A549 (cell line): ENCODE data around the gene PRR18. TPM values are rescaled to one million over a fixed set of nuclear protein-coding genes. Genes with fewer than 3 reads are reported as not detected.

Experiments
- ATAC-seq, 2 experiments: fragments of 200-7000 bp in 1 of 2; fragments of >200 bp in 1 of 2; cut with Nextera tagmentation in 1 of 2; cut with Tn5 transposase in 1 of 2; 3 replicates each; pipeline versions ENCODE4 v1.8.0 to v1.9.1; 2018 to 2020; ENCODE audit warnings: mild to moderate bottlenecking in 1 of 2, moderate library complexity in 1 of 2
- CTCF ChIA-PET: fragments of 300-600 bp; sonication (Branson Sonifier 250); formaldehyde crosslinking; extraction: SDS; loops from one replicate; lab custom pipeline; 2021; ENCODE audit warnings: antibody characterized with exemption, inconsistent platforms; lab: Yijun Ruan, JAX
- POLR2A ChIA-PET: fragments of 350-600 bp; formaldehyde crosslinking; extraction: SDS; loops from one replicate; lab custom pipeline; 2021; ENCODE audit warnings: antibody characterized with exemption, inconsistent platforms; lab: Yijun Ruan, JAX
- DNase-seq, 2 experiments: peaks; one replicate each; pipeline versions ENCODE4 v3.0.0 to v3.0.0-alpha.2; 2011 to 2016; ENCODE audit warnings: low read depth in 1 of 2, low spot score in 1 of 2
- FAIRE-seq: peaks from 2 replicates; lab custom pipeline; 2011; peaks lifted over from hg19 to GRCh38; lab: Jason Lieb, UNC
- H3K27ac ChIP-seq, 2 experiments: fragments of >200 bp; sonication (Bioruptor Twin); formaldehyde crosslinking; 3 replicates each; pipeline ENCODE4 v1.5.1; 2016 to 2017
- H3K4me1 ChIP-seq: fragments of >200 bp; sonication (Bioruptor Twin); formaldehyde crosslinking; 3 replicates; pipeline ENCODE4 v1.6.1; 2016
- H3K4me2 ChIP-seq: fragments of >200 bp; sonication (Bioruptor Twin); formaldehyde crosslinking; 3 replicates; pipeline ENCODE4 v1.6.1; 2016
- H3K4me3 ChIP-seq: fragments of >200 bp; sonication (Bioruptor Twin); formaldehyde crosslinking; 3 replicates; pipeline ENCODE4 v1.5.1; 2016
- H3K9me3 ChIP-seq: fragments of >200 bp; sonication (Bioruptor Twin); formaldehyde crosslinking; 3 replicates; pipeline ENCODE4 v1.6.1; 2016
- ATOH8 ChIP-seq: fragments of 250-450 bp; sonication (Bioruptor Pico); IDR thresholded peaks from 2 replicates; pipeline ENCODE4 v1.5.0; 2020; ENCODE audit warnings: low read depth, mild to moderate bottlenecking, moderate library complexity
- CEBPB ChIP-seq, 2 experiments: fragments of >200 bp in 1 of 2; sonication (Bioruptor Twin) in 1 of 2; formaldehyde crosslinking in 1 of 2; IDR thresholded peaks; 2 replicates each; pipeline ENCODE4 v1.6.1; 2012 to 2016
- CHD2 ChIP-seq: fragments of 150-350 bp; IDR thresholded peaks from 2 replicates; pipeline ENCODE4 v1.6.1; 2014; ENCODE audit warnings: low read length; ENCODE audit not compliant: partially characterized antibody
- CHD4 ChIP-seq: fragments of 200-600 bp; sonication (generic); IDR thresholded peaks from 2 replicates; pipeline ENCODE4 v1.6.1; 2016; ENCODE audit warnings: antibody characterized with exemption, mild to moderate bottlenecking, borderline replicate concordance
- EHF ChIP-seq: fragments of 250-450 bp; sonication (Bioruptor Pico); IDR thresholded peaks from 2 replicates; pipeline ENCODE4 v1.5.0; 2020; ENCODE audit warnings: mild to moderate bottlenecking
- EHMT2 ChIP-seq: fragments of 200-600 bp; sonication (generic); IDR thresholded peaks from 2 replicates; pipeline ENCODE4 v1.6.1; 2016; ENCODE audit warnings: antibody characterized with exemption, low read depth, mild to moderate bottlenecking, moderate library complexity
- ELK1 ChIP-seq: fragments of 150-350 bp; IDR thresholded peaks from 2 replicates; pipeline ENCODE4 v1.6.1; 2014; ENCODE audit warnings: low read depth, mild to moderate bottlenecking, low read length
- FOSL2 ChIP-seq, 2 experiments: fragments of 450-650 bp in 1 of 2; fragments of >200 bp in 1 of 2; sonication (Bioruptor Twin) in 1 of 2; formaldehyde crosslinking; IDR thresholded peaks; 2 replicates each; pipeline versions ENCODE4 v1.5.0 to v1.6.1; 2016 to 2020; ENCODE audit warnings: mild to moderate bottlenecking in 1 of 2, moderate library complexity in 1 of 2
- FOXS1 ChIP-seq: fragments of 250-450 bp; sonication (Bioruptor Pico); IDR thresholded peaks from 2 replicates; pipeline ENCODE4 v1.5.0; 2020; ENCODE audit warnings: mild to moderate bottlenecking, moderate library complexity
- HDAC2 ChIP-seq: fragments of 200-600 bp; sonication (generic); IDR thresholded peaks from 2 replicates; pipeline ENCODE4 v1.6.1; 2016
- HES2 ChIP-seq: fragments of >200 bp; sonication (Bioruptor Twin); formaldehyde crosslinking; IDR thresholded peaks from 2 replicates; pipeline ENCODE4 v1.6.1; 2016
- HEYL ChIP-seq: fragments of 250-450 bp; sonication (Bioruptor Pico); IDR thresholded peaks from 2 replicates; pipeline ENCODE4 v1.8.0; 2021; ENCODE audit warnings: mild to moderate bottlenecking, moderate library complexity
- MAFK ChIP-seq: fragments of 450-650 bp; IDR thresholded peaks from 2 replicates; pipeline ENCODE4 v1.6.1; 2014; ENCODE audit not compliant: partially characterized antibody
- MAX ChIP-seq: IDR thresholded peaks from 2 replicates; pipeline ENCODE4 v1.6.1; 2012
- MAZ ChIP-seq: fragments of 150-350 bp; IDR thresholded peaks from 2 replicates; pipeline ENCODE4 v1.6.1; 2014; ENCODE audit warnings: antibody characterized with exemption, low read depth, low read length, borderline replicate concordance
- MYC ChIP-seq: IDR thresholded peaks from 2 replicates; pipeline ENCODE4 v1.6.1; 2012; ENCODE audit warnings: mild to moderate bottlenecking, inconsistent platforms, low read length, improper control_type of control experiment, borderline replicate concordance
- POLR2AphosphoS2 ChIP-seq: conservative IDR thresholded peaks from 2 replicates; pipeline ENCODE4 v1.6.1; 2012; ENCODE audit warnings: low read length, improper control_type of control experiment, inconsistent platforms
- TP53 ChIP-seq: fragments of 250-450 bp; sonication (Bioruptor Pico); IDR thresholded peaks from 2 replicates; pipeline ENCODE4 v1.5.0; 2021; ENCODE audit warnings: mild to moderate bottlenecking, moderate library complexity
- USF2 ChIP-seq: fragments of 450-650 bp; IDR thresholded peaks from 2 replicates; pipeline ENCODE4 v1.6.1; 2014; ENCODE audit warnings: antibody characterized with exemption
- ZC3H11A ChIP-seq: fragments of 450-650 bp; IDR thresholded peaks from 2 replicates; pipeline ENCODE4 v1.6.1; 2014; ENCODE audit warnings: antibody characterized with exemption, mild to moderate bottlenecking
- ZNF302 ChIP-seq: fragments of 250-450 bp; sonication (Bioruptor Pico); IDR thresholded peaks from 2 replicates; pipeline ENCODE4 v1.9.0; 2021; ENCODE audit warnings: inconsistent platforms, mild to moderate bottlenecking, moderate library complexity
- ZSCAN20 ChIP-seq: fragments of 250-450 bp; sonication (Bioruptor Pico); IDR thresholded peaks from 2 replicates; pipeline ENCODE4 v1.8.0; 2022; ENCODE audit warnings: mild to moderate bottlenecking, moderate library complexity
- WGBS: methylation state at CpG from one replicate; pipeline ENCODE4 v1.1.6; 2017; ENCODE audit errors: missing lambda C conversion rate; 5-methylcytosine and 5-hydroxymethylcytosine counted together
- polyA plus RNA-seq, 4 experiments: library from polyadenylated mRNA; depleted of rRNA in 3 of 4; stranded (reverse); fragments of >200 nt; fragmentation: RNase III in 1 of 4; extraction: RNeasy Plus Mini Kit Qiagen cat#74134 plus additional on column Dnase treatment in 1 of 4; gene quantifications; 2 replicates in 3 of 4; 3 replicates in 1 of 4; pipeline ENCODE4 v1.2.3, GENCODE V29; 2011 to 2017

PRR18 gene
- polyA plus RNA-seq, 2 of the 4 experiments (the other 2 are of a cell fraction), result 0.08 to 0.13 TPM

GRCh38 chr6:166279393-166279679 lies 28.9 kb downstream of the PRR18 start:
- FAIRE-seq, result no peak
- TF ChIP-seq MYC, result no peak
- no peak for TF ChIP-seq CEBPB (IDR thresholded peaks at IDR 0.05)
- no peak for TF ChIP-seq FOXS1 (CRISPR knock-in tag)
- no peak for TF ChIP-seq ZSCAN20 (CRISPR knock-in tag)
- no peak for TF ChIP-seq POLR2AphosphoS2
- no peak for TF ChIP-seq MAZ
- no peak for TF ChIP-seq CHD4
- ChIA-PET CTCF (interaction anchor here (0.6 to 1.3 kb wide), 3 partner anchors 126 to 863 kb away, joined by 3 read pairs; no protein-coding TSS in a partner anchor), POLR2A (no interaction called here)
- Histone ChIP-seq H3K27ac (no peak overlapping the region), H3K4me3 (no peak overlapping the region), H3K4me1 (no peaks in the 10 kb centered on the region), H3K4me2 (no peak overlapping the region), H3K9me3 (no peaks in the 10 kb centered on the region)
- 67% methylated on average over 1 of the region's 1 CpG for WGBS
- DNase-seq, result no peak
- ATAC-seq, result no peak

GRCh38 chr6:166278579-166279392 lies 29.4 kb downstream of the PRR18 start:
- H3K4me3 ChIP-seq, result no peak overlapping the region
- ATAC-seq (no peak), FAIRE-seq (no peak), DNase-seq (no peak)
- no peak overlapping the region for H3K27ac ChIP-seq
- H3K4me1 ChIP-seq, result no peaks in the 10 kb centered on the region
- no peaks in the 10 kb centered on the region for H3K9me3 ChIP-seq
- no peak for TF ChIP-seq HDAC2
- no peak for TF ChIP-seq USF2
- no peak for TF ChIP-seq ZC3H11A
- no peak for TF ChIP-seq ELK1
- TF ChIP-seq TP53 (CRISPR knock-in tag), result no peak
- no peak for TF ChIP-seq EHF (CRISPR knock-in tag)
- TF ChIP-seq FOSL2 (IDR thresholded peaks at IDR 0.05), result no peak
- no peak for TF ChIP-seq FOSL2 (CRISPR knock-in tag; IDR thresholded peaks at IDR 0.05)
- CTCF ChIA-PET, result interaction anchor here (1.3 kb wide), 1 partner anchor 496 kb away, joined by 3 read pairs; no protein-coding TSS in a partner anchor
- POLR2A ChIA-PET, result no interaction called here
- H3K4me2 ChIP-seq, result no peak overlapping the region
- WGBS, result 52% methylated on average over 8 of the region's 8 CpGs

- 65% methylated on average over 11 of the region's 11 CpGs for WGBS
- ATAC-seq (no peak), DNase-seq (no peak), FAIRE-seq (no peak)
- POLR2A ChIA-PET, result no interaction called here
- Histone ChIP-seq H3K9me3 (no peaks in the 10 kb centered on the region), H3K27ac (no peak overlapping the region), H3K4me2 (no peak overlapping the region), H3K4me3 (no peak overlapping the region), H3K4me1 (no peaks in the 10 kb centered on the region)
- TF ChIP-seq HEYL, result no peak
- no peak for TF ChIP-seq MAFK
- TF ChIP-seq ATOH8 (CRISPR knock-in tag), result no peak
- TF ChIP-seq MAX, result no peak
- TF ChIP-seq ZNF302 (CRISPR knock-in tag), result no peak
- no peak for TF ChIP-seq EHMT2
- TF ChIP-seq HES2, result no peak
- TF ChIP-seq CHD2, result no peak
- TF ChIP-seq, all 56 proteins: peak for 0
- CTCF ChIA-PET, result interaction anchor here (4.2 kb wide), 1 partner anchor 122 kb away, joined by 45 read pairs; no protein-coding TSS in a partner anchor
Observed at GRCh38 chr6:166277892-166278578, 30.2 kb downstream of the PRR18 start.
